Muscle layer of duodenum (tissue), 2 donors: ENCODE results near the gene TRIM7.

ENCODE experiments used
- H3K27ac ChIP-seq: one replicate; pipeline ENCODE4 v1.7.0; 2013; ENCODE audit warnings: mild to moderate bottlenecking, low read length
- H3K27me3 ChIP-seq: one replicate; pipeline ENCODE4 v1.7.0; 2013; ENCODE audit warnings: low read depth, mild to moderate bottlenecking, control low read depth, low read length
- H3K36me3 ChIP-seq, 2 donors: one replicate each; pipeline ENCODE4 v1.7.0; 2013; ENCODE audit warnings: low read length in 2 of 2, control low read depth in 1 of 2, mild to moderate bottlenecking in 1 of 2; ENCODE audit not compliant: insufficient read depth in 2 of 2, control insufficient read depth in 1 of 2
- H3K4me1 ChIP-seq, 2 donors: one replicate each; pipeline ENCODE4 v1.7.0; 2013; ENCODE audit warnings: low read length in 2 of 2, mild to moderate bottlenecking in 2 of 2, control low read depth in 1 of 2, moderate library complexity in 1 of 2; ENCODE audit not compliant: insufficient read depth in 2 of 2, control insufficient read depth in 1 of 2
- H3K4me3 ChIP-seq, 2 donors: one replicate each; pipeline ENCODE4 v1.7.0; 2013; ENCODE audit warnings: low read length in 2 of 2, low read depth in 1 of 2, mild to moderate bottlenecking in 1 of 2
- H3K9me3 ChIP-seq, 2 donors: one replicate each; pipeline ENCODE4 v1.7.0; 2013; ENCODE audit warnings: low read length in 2 of 2, control low read depth in 1 of 2, mild to moderate bottlenecking in 1 of 2; ENCODE audit not compliant: control insufficient read depth in 1 of 2
- donor health status: healthy.

The TRIM7 gene

GRCh38 chr5:181204826-181205760 is at the start of gene TRIM7:
Gene TRIM7, minus strand, starts transcription at chr5:181205196. Its CDS starts 86 bp downstream, at chr5:181205110.
- Histone ChIP-seq H3K27me3 (no peaks in the 10 kb centered on the region), H3K4me1 (peaks cover 0 to 32% of the 10 kb centered on the region in 2 donors), H3K27ac (no peak within 1 kb of the TSS), H3K36me3 (no peaks in the 10 kb centered on the region), H3K9me3 (no peaks in the 10 kb centered on the region), H3K4me3 (peak within 1 kb of the TSS; percentile 56 to 87)

DNA sequence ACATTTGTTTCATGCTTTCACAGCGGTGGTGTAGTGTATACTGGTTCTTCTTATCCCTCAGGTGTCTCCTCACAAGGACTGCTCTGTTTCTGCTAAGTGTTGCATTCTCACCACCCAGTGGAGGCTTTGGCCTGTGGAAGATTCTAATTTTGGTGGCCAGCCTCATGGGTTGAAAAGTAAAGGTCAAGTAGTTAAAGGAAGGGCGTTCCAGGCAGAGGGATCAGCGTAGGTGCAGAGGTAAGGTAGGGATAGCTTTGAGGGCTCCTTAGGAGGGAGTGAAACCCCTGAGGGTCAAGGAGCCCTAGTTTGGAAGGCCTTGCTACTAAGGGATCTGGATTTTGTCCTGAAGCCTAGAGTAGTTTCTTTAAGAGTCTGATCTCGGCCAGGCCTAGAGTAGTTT is 43.3 kb upstream of the TRIM7 start:
- peak overlapping the region; percentile 85 to 93 for H3K4me3 ChIP-seq
- H3K27me3 ChIP-seq, result no peaks in the 10 kb centered on the region
- peaks cover 0 to 5% of the 10 kb centered on the region in 2 donors for H3K36me3 ChIP-seq
- peak overlapping the region; percentile 56 for H3K27ac ChIP-seq
- peaks cover 21 to 49% of the 10 kb centered on the region in 2 donors for H3K4me1 ChIP-seq
- no peaks in the 10 kb centered on the region for H3K9me3 ChIP-seq

DNA sequence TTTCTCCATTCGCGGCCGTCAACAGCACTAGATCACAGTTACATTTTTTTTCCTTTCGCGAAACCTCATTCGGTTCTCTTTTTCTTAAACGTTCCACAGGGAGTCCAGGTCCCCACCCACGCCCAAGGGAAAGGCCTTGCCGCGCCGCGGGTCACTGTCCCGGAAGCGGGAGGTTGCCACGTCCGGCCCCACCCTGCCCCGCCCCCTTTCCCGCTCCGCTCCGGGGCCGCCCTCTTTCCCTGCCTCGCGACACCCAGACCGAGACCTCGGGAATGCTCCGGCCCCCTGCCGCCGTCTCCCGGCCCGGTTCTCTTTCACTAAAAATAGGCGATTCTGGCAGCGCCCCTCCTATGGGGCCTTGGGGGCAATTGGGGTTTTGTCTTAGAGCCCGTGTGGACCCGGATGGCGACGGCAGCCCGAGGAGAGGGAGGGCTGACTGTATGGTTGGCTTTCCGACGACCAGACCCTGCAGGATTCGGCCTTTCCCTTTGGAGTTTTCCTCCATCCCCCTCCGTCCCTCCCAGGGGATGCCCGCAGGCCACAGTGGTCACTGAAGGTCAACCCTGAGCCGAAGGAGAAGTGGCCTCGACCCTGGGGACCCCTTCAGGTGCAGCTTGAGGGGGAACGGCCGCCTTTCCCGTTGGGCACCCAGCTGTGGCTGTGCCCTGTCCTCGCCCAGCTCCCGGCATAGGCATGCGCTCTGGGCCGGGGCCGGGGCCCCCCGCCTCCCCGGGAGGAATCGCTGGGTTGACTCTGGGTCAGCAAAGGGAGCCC is 41.5 kb upstream of the TRIM7 start:
- peaks cover 28 to 61% of the 10 kb centered on the region in 2 donors for H3K4me1 ChIP-seq
- H3K27ac ChIP-seq, result peak overlapping the region; percentile 99
- H3K27me3 ChIP-seq, result no peaks in the 10 kb centered on the region
- H3K36me3 ChIP-seq, result peaks cover 9 to 17% of the 10 kb centered on the region in 2 donors
- H3K4me3 ChIP-seq, result peak overlapping the region; percentile 85 to 93
- no peaks in the 10 kb centered on the region for H3K9me3 ChIP-seq

DNA sequence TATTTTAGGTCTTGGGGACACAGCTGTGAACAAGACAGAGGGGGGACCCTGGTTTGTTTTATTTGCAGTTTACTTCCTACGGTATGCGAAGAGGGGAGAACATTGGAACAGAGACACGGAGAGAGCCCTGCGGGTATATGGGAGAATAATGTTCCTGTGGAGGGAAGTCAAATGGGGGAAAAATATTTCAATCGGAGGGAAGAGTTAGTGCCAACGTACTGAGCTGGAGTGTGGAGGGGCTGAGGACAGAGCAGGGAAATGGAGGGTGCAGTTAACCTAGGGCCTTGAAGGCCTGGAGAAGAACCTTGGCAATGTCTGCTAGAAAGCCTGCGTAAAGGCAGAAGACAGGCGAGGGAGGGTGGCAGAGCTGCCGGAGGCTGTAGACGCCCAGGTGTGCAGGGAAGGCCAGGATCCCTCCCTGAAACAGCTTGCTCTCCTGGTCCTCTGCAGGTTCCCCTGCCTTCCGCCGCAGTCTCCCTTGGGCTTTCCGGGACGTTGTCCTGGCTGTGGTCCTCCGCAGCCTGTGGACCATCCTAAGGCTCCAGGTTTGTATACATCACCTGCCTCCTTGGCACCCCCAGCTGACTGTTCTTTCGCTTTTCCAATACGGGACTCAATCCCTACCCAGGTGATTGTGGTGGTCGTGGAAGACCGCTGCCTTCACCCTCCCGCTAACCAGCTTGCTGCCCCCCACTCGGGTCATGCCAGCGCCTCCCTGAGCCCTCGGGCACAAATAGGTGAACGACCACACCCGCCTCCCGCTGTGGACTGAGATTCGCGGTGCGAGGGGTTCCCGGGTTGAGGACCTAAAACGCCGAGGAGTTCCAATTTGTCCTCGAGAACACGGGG is 40.7 kb upstream of the TRIM7 start:
- Histone ChIP-seq H3K9me3 (no peaks in the 10 kb centered on the region), H3K4me1 (peaks cover 28 to 57% of the 10 kb centered on the region in 2 donors), H3K36me3 (peaks cover 11 to 22% of the 10 kb centered on the region in 2 donors), H3K4me3 (peak overlapping the region; percentile 86 to 93), H3K27ac (peak overlapping the region; percentile 99), H3K27me3 (no peaks in the 10 kb centered on the region)

DNA sequence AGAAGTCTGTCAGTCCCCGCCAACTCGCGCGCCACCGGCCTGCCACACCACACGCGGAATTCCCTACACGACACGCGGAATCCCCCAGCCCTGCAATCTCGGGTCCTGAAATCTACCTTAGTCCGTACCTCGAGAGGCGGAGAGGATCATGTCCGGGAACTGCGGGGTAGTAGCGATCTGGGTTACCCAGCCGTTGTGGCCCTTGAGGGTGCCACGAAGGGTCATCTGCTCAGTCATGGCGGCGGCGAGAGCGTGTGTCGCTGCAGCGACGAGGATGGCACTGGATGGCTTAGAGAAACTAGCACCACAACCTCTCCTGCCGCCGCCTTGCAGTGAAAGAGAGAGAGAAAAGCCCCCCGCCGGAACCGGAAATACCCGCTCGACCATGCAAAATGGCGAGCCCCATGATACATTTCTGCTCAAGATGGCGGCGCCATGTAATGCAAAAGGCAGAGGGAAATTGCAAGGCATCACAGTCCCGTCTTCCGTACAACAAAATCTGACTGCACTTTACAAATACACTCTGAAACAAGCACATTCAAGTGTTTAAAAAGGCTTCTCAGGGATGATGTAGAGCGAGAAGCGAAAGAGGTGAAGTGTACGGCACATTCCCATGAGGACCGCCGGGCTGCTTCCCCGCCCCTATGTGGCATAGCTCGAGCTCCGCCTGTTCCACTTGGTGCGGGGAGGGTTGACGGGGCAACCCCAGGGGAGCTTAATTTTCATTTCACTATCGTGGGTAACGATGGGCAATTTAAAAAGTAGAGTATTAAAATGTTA is 38.8 kb upstream of the TRIM7 start, which contains the start of gene RACK1:
TSS of gene RACK1 (minus strand) at position 343 of the 780 bp plus-strand sequence. CDS start at position 237, 106 bp downstream.
- H3K4me1 ChIP-seq, result peaks cover 26 to 39% of the 10 kb centered on the region in 2 donors
- peaks cover 20 to 40% of the 10 kb centered on the region in 2 donors for H3K36me3 ChIP-seq
- H3K27ac ChIP-seq, result peak within 1 kb of the TSS; percentile 99
- H3K27me3 ChIP-seq, result no peaks in the 10 kb centered on the region
- H3K9me3 ChIP-seq, result no peaks in the 10 kb centered on the region
- peak within 1 kb of the TSS; percentile 86 to 94 for H3K4me3 ChIP-seq

- H3K27ac ChIP-seq, result peak overlapping the region; percentile 99
- no peaks in the 10 kb centered on the region for H3K9me3 ChIP-seq
- H3K4me1 ChIP-seq, result peaks cover 23 to 32% of the 10 kb centered on the region in 2 donors
- H3K36me3 ChIP-seq, result peaks cover 27 to 46% of the 10 kb centered on the region in 2 donors
- H3K27me3 ChIP-seq, result no peaks in the 10 kb centered on the region
- H3K4me3 ChIP-seq, result peak overlapping the region; percentile 86 to 94
These were observed 38.1 kb upstream of the TRIM7 start for GRCh38 chr5:181243018-181243563.

GRCh38 chr5:181242031-181242451 is 37.0 kb upstream of the TRIM7 start:
- Histone ChIP-seq H3K36me3 (peaks cover 37 to 57% of the 10 kb centered on the region in 2 donors), H3K27ac (peak overlapping the region; percentile 99), H3K4me3 (peak overlapping the region; percentile 86 to 94), H3K9me3 (no peaks in the 10 kb centered on the region), H3K27me3 (no peaks in the 10 kb centered on the region), H3K4me1 (peaks cover 18 to 26% of the 10 kb centered on the region in 2 donors)

DNA sequence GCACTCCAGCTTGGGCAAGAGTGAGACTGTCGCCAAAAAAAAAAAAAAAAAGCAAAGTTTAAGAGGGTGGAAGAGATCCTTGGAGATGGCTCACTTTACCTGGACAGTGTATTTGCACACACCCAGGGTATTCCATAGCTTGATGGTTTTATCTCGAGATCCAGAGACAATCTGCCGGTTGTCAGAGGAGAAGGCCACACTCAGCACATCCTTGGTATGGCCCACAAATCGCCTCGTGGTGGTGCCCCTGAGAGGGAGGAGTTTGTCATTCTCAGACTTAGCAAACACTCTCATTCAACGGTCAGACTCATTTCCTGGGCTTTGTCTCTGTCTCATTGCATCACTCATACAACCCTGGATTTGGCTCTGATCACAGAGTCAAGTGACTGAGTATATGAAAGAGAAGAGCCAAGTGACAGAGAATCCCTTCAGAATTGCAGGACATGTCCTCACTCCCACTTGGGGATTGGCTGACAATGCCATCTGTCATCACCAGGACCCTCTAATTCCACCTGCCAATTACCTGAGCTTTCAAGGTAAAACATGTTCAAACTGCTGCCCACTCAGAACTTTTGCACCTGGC is 36.5 kb upstream of the TRIM7 start:
- peaks cover 18 to 26% of the 10 kb centered on the region in 2 donors for H3K4me1 ChIP-seq
- peaks cover 42 to 59% of the 10 kb centered on the region in 2 donors for H3K36me3 ChIP-seq
- H3K27ac ChIP-seq, result peak overlapping the region; percentile 99
- H3K4me3 ChIP-seq, result peak overlapping the region; percentile 86 to 94
- H3K9me3 ChIP-seq, result no peaks in the 10 kb centered on the region
- no peaks in the 10 kb centered on the region for H3K27me3 ChIP-seq

GRCh38 chr5:181239062-181239663 is 34.2 kb upstream of the TRIM7 start:
- H3K4me1 ChIP-seq, result peaks cover 7 to 19% of the 10 kb centered on the region in 2 donors
- no peak overlapping the region for H3K4me3 ChIP-seq
- H3K27me3 ChIP-seq, result no peaks in the 10 kb centered on the region
- H3K36me3 ChIP-seq, result peaks cover 62 to 80% of the 10 kb centered on the region in 2 donors
- H3K9me3 ChIP-seq, result no peaks in the 10 kb centered on the region
- no peak overlapping the region for H3K27ac ChIP-seq
